ENCODE results near the gene IL13RA2.
A peak's percentile ranks its signal among the peaks of the same experiment; 100 is the strongest.

DNA sequence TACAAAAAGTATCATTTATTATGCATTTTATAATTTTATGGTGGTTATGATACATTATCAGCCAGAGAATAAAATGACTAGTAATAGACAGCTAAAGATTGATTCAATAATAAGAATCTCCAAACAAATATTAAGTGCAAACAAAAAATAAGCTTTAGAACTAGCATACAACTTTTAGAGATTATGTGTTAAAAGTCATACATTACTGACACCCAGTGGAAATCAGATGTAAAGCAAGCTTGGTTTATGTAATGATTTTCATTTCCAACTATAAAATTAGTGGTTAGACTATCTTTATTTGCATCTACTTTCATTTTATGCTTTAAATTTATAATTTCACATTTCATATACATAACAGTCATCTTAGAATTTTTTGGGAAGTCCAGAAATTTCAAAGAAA lies 57.7 kb downstream of the IL13RA2 start:
- TF ChIP-seq CTCF (conservative IDR thresholded peaks at IDR 0.05 in 1 of 2, IDR thresholded peaks at IDR 0.05 in 1 of 2; ENCODE audit: low read depth in 1 of 2, low read length in 2 of 2): peak in 1 of 2 donors; percentile 22
- TF ChIP-seq EZH2 (IDR thresholded peaks at IDR 0.05; ENCODE audit: low read length, missing control alignments): no peak
